Activated CD4-positive, CD25-positive, alpha-beta regulatory T cell treated with anti-CD3 and anti-CD28 coated beads, Interleukin-2, amount 50 U/mL, for 24 hours (primary cell): ENCODE results near the gene TMEFF2.
"Not testable (repeated sequence)": the region's sequence is repeated elsewhere in the genome, so short reads cannot be mapped to it uniquely, and the experiment has no call there.

Experiments
- ATAC-seq, 2 donors: fragments of 150-1000 bp; cut with Tn5 transposase; one replicate each; pipeline ENCODE4 v1.10.0; 2021; ENCODE audit warnings: mild to moderate bottlenecking in 1 of 2, moderate library complexity in 1 of 2

The TMEFF2 gene

GRCh38 chr2:191927319-191927867 is 267.3 kb downstream of the TMEFF2 start:
- no peak for ATAC-seq

GRCh38 chr2:191926671-191927070 is 268.1 kb downstream of the TMEFF2 start:
- no peak for ATAC-seq

- ATAC-seq: no peak
Measured at GRCh38 chr2:191923652-191923997, 271.1 kb downstream of the TMEFF2 start.

GRCh38 chr2:191922736-191923651 is 271.7 kb downstream of the TMEFF2 start:
- no peak for ATAC-seq

GRCh38 chr2:191921650-191922049 is 273.1 kb downstream of the TMEFF2 start:
- not testable (repeated sequence) for ATAC-seq

GRCh38 chr2:191920502-191920901 is 274.2 kb downstream of the TMEFF2 start:
- ATAC-seq: no peak

- no peak for ATAC-seq
Measured at GRCh38 chr2:191917967-191918651, 276.6 kb downstream of the TMEFF2 start.

GRCh38 chr2:191917430-191917881 is 277.3 kb downstream of the TMEFF2 start:
- ATAC-seq: no peak

- ATAC-seq: no peak
Measured at GRCh38 chr2:191916826-191917225, 277.9 kb downstream of the TMEFF2 start.

- no peak for ATAC-seq
Measured at GRCh38 chr2:191915750-191916149, 279.0 kb downstream of the TMEFF2 start.

- no peak for ATAC-seq
Measured at GRCh38 chr2:191913796-191914195, 280.9 kb downstream of the TMEFF2 start.

- ATAC-seq: no peak
Measured at GRCh38 chr2:191912764-191913163, 282.0 kb downstream of the TMEFF2 start.

- ATAC-seq: peak; percentile 67 to 84
Measured at GRCh38 chr2:191910518-191910917, 284.2 kb downstream of the TMEFF2 start.

GRCh38 chr2:191908874-191909273 is 285.9 kb downstream of the TMEFF2 start:
- no peak for ATAC-seq

GRCh38 chr2:191907545-191907944 is 287.2 kb downstream of the TMEFF2 start:
- ATAC-seq: no peak

GRCh38 chr2:191907091-191907490 is 287.6 kb downstream of the TMEFF2 start:
- ATAC-seq: peak in 1 of 2 donors; percentile 21

GRCh38 chr2:191905336-191905735 is 289.4 kb downstream of the TMEFF2 start:
- ATAC-seq: no peak

- ATAC-seq: no peak
Measured at GRCh38 chr2:191901031-191901430, 293.7 kb downstream of the TMEFF2 start.

- ATAC-seq: no peak
Measured at GRCh38 chr2:191899410-191899809, 295.3 kb downstream of the TMEFF2 start.
